HepG2 (cell line): ENCODE data around the gene B3GNT2. TPM values are rescaled to one million over a fixed set of nuclear protein-coding genes. Genes with fewer than 3 reads are reported as not detected.

Experiments
- ARID2 ChIP-seq: sonication (generic); formaldehyde crosslinking; IDR thresholded peaks from 2 replicates; pipeline ENCODE4 v1.8.1; 2022; ENCODE audit warnings: mild to moderate bottlenecking, missing genetic modification reagents, borderline replicate concordance
- BCL3 ChIP-seq: sonication (generic); formaldehyde crosslinking; IDR thresholded peaks from 2 replicates; pipeline ENCODE4 v1.5.1; 2020; ENCODE audit warnings: mild to moderate bottlenecking, missing genetic modification reagents, moderate library complexity
- DPF2 ChIP-seq: sonication (generic); formaldehyde crosslinking; IDR thresholded peaks from 2 replicates; pipeline ENCODE4 v1.4.0; 2020; ENCODE audit warnings: mild to moderate bottlenecking, low read depth, missing genetic modification reagents, borderline replicate concordance
- FOXO1 ChIP-seq: sonication (generic); formaldehyde crosslinking; IDR thresholded peaks from 2 replicates; pipeline ENCODE4 v1.4.0; 2020; ENCODE audit warnings: missing genetic modification reagents
- HOXA3 ChIP-seq: sonication (generic); formaldehyde crosslinking; IDR thresholded peaks from 2 replicates; pipeline ENCODE4 v1.5.0; 2020; ENCODE audit warnings: missing genetic modification reagents
- IRX3 ChIP-seq: sonication (generic); formaldehyde crosslinking; IDR thresholded peaks from 2 replicates; pipeline ENCODE4 v1.8.1; 2023; ENCODE audit warnings: mild to moderate bottlenecking, low read depth, missing genetic modification reagents, borderline replicate concordance
- NR2C2 ChIP-seq: sonication (generic); formaldehyde crosslinking; IDR thresholded peaks from 2 replicates; pipeline ENCODE4 v1.4.0; 2020; ENCODE audit warnings: missing genetic modification reagents, mild to moderate bottlenecking, moderate library complexity, borderline replicate concordance
- TEAD3 ChIP-seq: optimal IDR thresholded peaks from 2 replicates; pipeline ENCODE3; 2016; ENCODE audit warnings: borderline replicate concordance
- TGIF2 ChIP-seq: IDR thresholded peaks from 2 replicates; pipeline ENCODE4 v1.6.1; 2016; ENCODE audit warnings: control low read depth, missing compliant biosample characterization
- ZBTB34 ChIP-seq: sonication (generic); formaldehyde crosslinking; IDR thresholded peaks from 2 replicates; pipeline ENCODE4 v1.8.0; 2022; ENCODE audit warnings: mild to moderate bottlenecking, missing genetic modification reagents
- ZNF564 ChIP-seq: sonication (generic); formaldehyde crosslinking; IDR thresholded peaks from 2 replicates; pipeline ENCODE4 v1.8.1; 2023; ENCODE audit warnings: mild to moderate bottlenecking, missing genetic modification reagents
- ZNF780A ChIP-seq: sonication (generic); formaldehyde crosslinking; IDR thresholded peaks from 2 replicates; pipeline ENCODE4 v1.8.0; 2022; ENCODE audit warnings: mild to moderate bottlenecking, missing genetic modification reagents, moderate library complexity
- polyA plus RNA-seq, 8 experiments: library from polyadenylated mRNA; depleted of rRNA in 3 of 8; stranded (reverse) in 7 of 8; unstranded in 1 of 8; fragments of >200 nt; fragmentation: Illumina TruSeq in 4 of 8; extraction: Trizol in 4 of 8; gene quantifications; 2 replicates each; pipeline versions ENCODE4 v1.2.1 to v1.2.3, GENCODE V29; 2011 to 2016; ENCODE audit warnings: low read depth in 4 of 8, missing spikeins in 1 of 8, mixed read lengths in 1 of 8; ENCODE audit not compliant: insufficient read depth in 1 of 8
- total RNA-seq, 5 experiments: library from RNA; depleted of rRNA; stranded (reverse); fragments of >200 nt; fragmentation: Illumina TruSeq; extraction: Trizol; gene quantifications; 2 replicates each; pipeline ENCODE4 v1.2.3, GENCODE V29; 2016; ENCODE audit warnings: low read depth in 1 of 5
- TF ChIP-seq, protein P1 (sequence below), 2 experiments: sonication (generic) in 1 of 2; formaldehyde crosslinking in 1 of 2; IDR thresholded peaks; 2 replicates each; pipeline versions ENCODE4 v1.6.1 to v1.9.0; 2014 to 2022; ENCODE audit warnings: antibody characterized with exemption in 1 of 2, borderline replicate concordance in 1 of 2, inconsistent platforms in 1 of 2, low read depth in 1 of 2, missing genetic modification reagents in 1 of 2
- TF ChIP-seq, protein P2 (sequence below): sonication (generic); formaldehyde crosslinking; IDR thresholded peaks from 2 replicates; pipeline ENCODE4 v1.8.0; 2022; ENCODE audit warnings: mild to moderate bottlenecking, missing genetic modification reagents, borderline replicate concordance
- TF ChIP-seq, protein P3 (sequence below): sonication (generic); formaldehyde crosslinking; IDR thresholded peaks from 2 replicates; pipeline ENCODE4 v1.5.0; 2020; ENCODE audit warnings: mild to moderate bottlenecking, missing genetic modification reagents, borderline replicate concordance

B3GNT2 gene
- total and polyA plus RNA-seq, 2 of the 13 experiments (the other 11 are each of a cell fraction or from before 2014, with no cell fraction given), result 26.3 to 28.5 TPM

GRCh38 chr2:62224976-62225375, 29.1 kb downstream of the B3GNT2 start (continued):
- TF ChIP-seq ZBTB34 (CRISPR knock-in tag) (0 out of 2 replicates have a peak, but pooled peaks have one; percentile 32), BCL3 (CRISPR knock-in tag) (no peak), FOXO1 (CRISPR knock-in tag) (peak; percentile 93), ARID2 (0 out of 2 replicates have a peak, but pooled peaks have one; percentile 49), DPF2 (CRISPR knock-in tag) (peak; percentile 91), HOXA3 (CRISPR knock-in tag) (peak; percentile 70; the same call in 1 of the 2 replicates), IRX3 (CRISPR knock-in tag) (0 out of 2 replicates have a peak, but pooled peaks have one; percentile 35), NR2C2 (CRISPR knock-in tag) (0 out of 2 replicates have a peak, but pooled peaks have one; percentile 11), TEAD3 (CRISPR knock-in tag) (peak; percentile 99), ZNF564 (CRISPR knock-in tag) (no peak; the same call in 1 of the 2 replicates), ZNF780A (CRISPR knock-in tag) (no peak), TGIF2 (CRISPR knock-in tag) (peak; percentile 72; the same call in 1 of the 2 replicates)
- TF ChIP-seq, protein P1, sequence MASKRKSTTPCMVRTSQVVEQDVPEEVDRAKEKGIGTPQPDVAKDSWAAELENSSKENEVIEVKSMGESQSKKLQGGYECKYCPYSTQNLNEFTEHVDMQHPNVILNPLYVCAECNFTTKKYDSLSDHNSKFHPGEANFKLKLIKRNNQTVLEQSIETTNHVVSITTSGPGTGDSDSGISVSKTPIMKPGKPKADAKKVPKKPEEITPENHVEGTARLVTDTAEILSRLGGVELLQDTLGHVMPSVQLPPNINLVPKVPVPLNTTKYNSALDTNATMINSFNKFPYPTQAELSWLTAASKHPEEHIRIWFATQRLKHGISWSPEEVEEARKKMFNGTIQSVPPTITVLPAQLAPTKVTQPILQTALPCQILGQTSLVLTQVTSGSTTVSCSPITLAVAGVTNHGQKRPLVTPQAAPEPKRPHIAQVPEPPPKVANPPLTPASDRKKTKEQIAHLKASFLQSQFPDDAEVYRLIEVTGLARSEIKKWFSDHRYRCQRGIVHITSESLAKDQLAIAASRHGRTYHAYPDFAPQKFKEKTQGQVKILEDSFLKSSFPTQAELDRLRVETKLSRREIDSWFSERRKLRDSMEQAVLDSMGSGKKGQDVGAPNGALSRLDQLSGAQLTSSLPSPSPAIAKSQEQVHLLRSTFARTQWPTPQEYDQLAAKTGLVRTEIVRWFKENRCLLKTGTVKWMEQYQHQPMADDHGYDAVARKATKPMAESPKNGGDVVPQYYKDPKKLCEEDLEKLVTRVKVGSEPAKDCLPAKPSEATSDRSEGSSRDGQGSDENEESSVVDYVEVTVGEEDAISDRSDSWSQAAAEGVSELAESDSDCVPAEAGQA (IDR thresholded peaks at IDR 0.05; ENCODE audit: low read depth), result peak; percentile 61; the same call in 1 of the 2 replicates
- TF ChIP-seq, protein P1 (CRISPR knock-in tag; IDR thresholded peaks at IDR 0.05; ENCODE audit: borderline replicate concordance), result no peak
- TF ChIP-seq, protein P2, sequence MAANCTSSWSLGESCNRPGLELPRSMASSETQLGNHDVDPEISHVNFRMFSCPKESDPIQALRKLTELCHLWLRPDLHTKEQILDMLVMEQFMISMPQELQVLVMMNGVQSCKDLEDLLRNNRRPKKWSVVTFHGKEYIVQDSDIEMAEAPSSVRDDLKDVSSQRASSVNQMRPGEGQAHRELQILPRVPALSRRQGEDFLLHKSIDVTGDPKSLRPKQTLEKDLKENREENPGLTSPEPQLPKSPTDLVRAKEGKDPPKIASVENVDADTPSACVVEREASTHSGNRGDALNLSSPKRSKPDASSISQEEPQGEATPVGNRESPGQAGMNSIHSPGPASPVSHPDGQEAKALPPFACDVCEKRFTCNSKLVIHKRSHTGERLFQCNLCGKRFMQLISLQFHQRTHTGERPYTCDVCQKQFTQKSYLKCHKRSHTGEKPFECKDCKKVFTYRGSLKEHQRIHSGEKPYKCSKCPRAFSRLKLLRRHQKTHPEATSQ (CRISPR knock-in tag), result 0 out of 2 replicates have a peak, but pooled peaks have one; percentile 45
- TF ChIP-seq, protein P3, sequence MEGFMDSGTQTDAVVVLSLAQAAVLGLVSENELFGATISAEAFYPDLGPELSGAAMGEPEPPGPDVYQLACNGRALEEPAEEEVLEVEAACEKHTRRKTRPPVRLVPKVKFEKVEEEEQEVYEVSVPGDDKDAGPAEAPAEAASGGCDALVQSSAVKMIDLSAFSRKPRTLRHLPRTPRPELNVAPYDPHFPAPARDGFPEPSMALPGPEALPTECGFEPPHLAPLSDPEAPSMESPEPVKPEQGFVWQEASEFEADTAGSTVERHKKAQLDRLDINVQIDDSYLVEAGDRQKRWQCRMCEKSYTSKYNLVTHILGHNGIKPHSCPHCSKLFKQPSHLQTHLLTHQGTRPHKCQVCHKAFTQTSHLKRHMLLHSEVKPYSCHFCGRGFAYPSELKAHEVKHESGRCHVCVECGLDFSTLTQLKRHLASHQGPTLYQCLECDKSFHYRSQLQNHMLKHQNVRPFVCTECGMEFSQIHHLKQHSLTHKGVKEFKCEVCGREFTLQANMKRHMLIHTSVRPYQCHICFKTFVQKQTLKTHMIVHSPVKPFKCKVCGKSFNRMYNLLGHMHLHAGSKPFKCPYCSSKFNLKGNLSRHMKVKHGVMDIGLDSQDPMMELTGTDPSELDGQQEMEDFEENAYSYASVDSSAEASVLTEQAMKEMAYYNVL (CRISPR knock-in tag), result peak; percentile 95
